GM12878 (cell line): Measurements from ENCODE around the gene EIF4H. TPM values are rescaled to one million over a fixed set of nuclear protein-coding genes. Genes with fewer than 3 reads are reported as not detected.

Experiments
- ATAC-seq: fragments of 200-7000 bp; cut with Tn5 transposase; 3 replicates; pipeline ENCODE4 v1.9.1; 2020; ENCODE audit warnings: mild to moderate bottlenecking, moderate library complexity
- BruUV-seq: library from RNA; stranded (reverse); fragments of 400-500 nt; replicated peaks from 2 replicates; lab custom pipeline; 2021; lab: Mats Ljungman, UMichigan
- CTCF ChIA-PET: fragments of 300-600 bp; sonication (Branson Sonifier 250); formaldehyde crosslinking; extraction: SDS; loops from one replicate; lab custom pipeline; 2021; ENCODE audit warnings: inconsistent platforms; lab: Yijun Ruan, JAX
- POLR2A ChIA-PET: fragments of 350-600 bp; formaldehyde crosslinking; extraction: SDS; loops from one replicate; lab custom pipeline; 2021; ENCODE audit warnings: inconsistent platforms; lab: Charles Lee
- RAD21 ChIA-PET: fragments of 300-600 bp; sonication (Branson Sonifier 250); formaldehyde crosslinking; loops from one replicate; lab custom pipeline; 2023; ENCODE audit warnings: antibody characterized with exemption; ENCODE audit not compliant: unreplicated experiment; lab: Charles Lee
- SMC1A ChIA-PET: fragments of 300-600 bp; sonication (Branson Sonifier 250); formaldehyde crosslinking; loops from one replicate; lab custom pipeline; 2023; ENCODE audit not compliant: unreplicated experiment, uncharacterized antibody; lab: Charles Lee
- DNase-seq: peaks from one replicate; pipeline ENCODE4 v3.0.0-alpha.2; 2011; ENCODE audit warnings: low read depth, low spot score
- FAIRE-seq: peaks from 3 replicates; lab custom pipeline; 2011; peaks lifted over from hg19 to GRCh38; lab: Jason Lieb, UNC
- H2AFZ ChIP-seq: 2 replicates; pipeline ENCODE4 v1.6.0; 2011; ENCODE audit warnings: low read depth, low read length, control low read depth; ENCODE audit not compliant: control insufficient read depth
- H3K27ac ChIP-seq: 2 replicates; pipeline ENCODE4 v1.5.1; 2011; ENCODE audit warnings: control low read depth; ENCODE audit not compliant: control insufficient read depth, insufficient read depth
- H3K27me3 ChIP-seq, 2 experiments: replicated peaks in 1 of 2; 2 replicates each; pipeline versions ENCODE4 v1.6.0 to v1.6.1; 2011; ENCODE audit warnings: low read length in 1 of 2; ENCODE audit not compliant: control insufficient read depth in 2 of 2, insufficient read depth in 2 of 2
- H3K36me3 ChIP-seq, 2 experiments: 2 replicates each; pipeline ENCODE4 v1.5.1; 2011; ENCODE audit warnings: low read length in 1 of 2; ENCODE audit not compliant: control insufficient read depth in 2 of 2, insufficient read depth in 2 of 2
- H3K4me1 ChIP-seq: 2 replicates; pipeline ENCODE4 v1.6.1; 2011; ENCODE audit warnings: mild to moderate bottlenecking, low read length, moderate library complexity, mixed read lengths; ENCODE audit not compliant: control insufficient read depth, insufficient read depth
- H3K4me2 ChIP-seq: 2 replicates; pipeline ENCODE4 v1.6.0; 2011; ENCODE audit warnings: control low read depth; ENCODE audit not compliant: control insufficient read depth, insufficient read depth
- H3K4me3 ChIP-seq: fragments of 200-600 bp; sonication (generic); 2 replicates; pipeline ENCODE4 v1.5.1; 2016
- H3K79me2 ChIP-seq: 2 replicates; pipeline ENCODE4 v1.6.0; 2011; ENCODE audit warnings: low read length; ENCODE audit not compliant: control insufficient read depth, insufficient read depth
- H3K9ac ChIP-seq: 2 replicates; pipeline ENCODE4 v1.8.0; 2011; ENCODE audit warnings: low read length, control low read depth, mixed read lengths; ENCODE audit not compliant: control insufficient read depth, insufficient read depth
- H3K9me3 ChIP-seq: replicated peaks from 3 replicates; pipeline ENCODE4 v1.5.1; 2011; ENCODE audit warnings: mild to moderate bottlenecking, low read length; ENCODE audit not compliant: control insufficient read depth, insufficient read depth
- H4K20me1 ChIP-seq: 2 replicates; pipeline ENCODE4 v1.6.0; 2011; ENCODE audit not compliant: control insufficient read depth, insufficient read depth
- ATF7 ChIP-seq: fragments of 450-650 bp; IDR thresholded peaks from 2 replicates; pipeline ENCODE4 v1.6.1; 2016; ENCODE audit warnings: low read depth, mild to moderate bottlenecking
- BACH1 ChIP-seq: fragments of 450-650 bp; IDR thresholded peaks from 2 replicates; pipeline ENCODE4 v1.6.1; 2017; ENCODE audit warnings: mild to moderate bottlenecking, borderline replicate concordance
- BRCA1 ChIP-seq: IDR thresholded peaks from 2 replicates; pipeline ENCODE4 v1.6.1; 2011; ENCODE audit warnings: low read depth, low read length, improper control_type of control experiment
- CEBPB ChIP-seq, 2 experiments: fragments of 150-350 bp in 1 of 2; IDR thresholded peaks; 2 replicates each; pipeline ENCODE4 v1.6.1; 2012 to 2014; ENCODE audit warnings: low read depth in 2 of 2, low read length in 2 of 2, borderline replicate concordance in 1 of 2, inconsistent platforms in 1 of 2
- CREB1 ChIP-seq: IDR thresholded peaks from 2 replicates; pipeline ENCODE4 v1.6.1; 2012; ENCODE audit warnings: low read depth, mild to moderate bottlenecking, inconsistent platforms
- E2F4 ChIP-seq: IDR thresholded peaks from 2 replicates; pipeline ENCODE4 v1.6.1; 2012; ENCODE audit warnings: low read depth, low read length, improper control_type of control experiment
- EZH2 ChIP-seq: IDR thresholded peaks from 2 replicates; pipeline ENCODE4 v1.6.1; 2012; ENCODE audit warnings: low read depth, mild to moderate bottlenecking, control low read depth, inconsistent platforms, low read length, borderline replicate concordance; ENCODE audit not compliant: control insufficient read depth
- HSF1 ChIP-seq: fragments of 150-350 bp; IDR thresholded peaks from 2 replicates; pipeline ENCODE4 v1.6.1; 2014; ENCODE audit warnings: mild to moderate bottlenecking, low read depth, low read length
- KAT2A ChIP-seq: conservative IDR thresholded peaks from 2 replicates; pipeline ENCODE4 v1.6.1; 2011; ENCODE audit warnings: low read depth, low read length; ENCODE audit not compliant: control insufficient read depth
- KLF5 ChIP-seq: fragments of 450-650 bp; IDR thresholded peaks from 2 replicates; pipeline ENCODE4 v1.6.1; 2014; ENCODE audit warnings: mild to moderate bottlenecking; ENCODE audit not compliant: partially characterized antibody
- MTA2 ChIP-seq: fragments of 450-650 bp; IDR thresholded peaks from 2 replicates; pipeline ENCODE4 v1.6.1; 2016; ENCODE audit warnings: low read depth, mild to moderate bottlenecking, moderate library complexity
- NFXL1 ChIP-seq: fragments of 450-650 bp; IDR thresholded peaks from 2 replicates; pipeline ENCODE4 v1.6.1; 2017; ENCODE audit warnings: antibody characterized with exemption, mild to moderate bottlenecking, borderline replicate concordance
- PAX8 ChIP-seq: fragments of 450-650 bp; IDR thresholded peaks from 2 replicates; pipeline ENCODE4 v1.6.1; 2017; ENCODE audit warnings: mild to moderate bottlenecking, moderate library complexity
- POLR2AphosphoS5 ChIP-seq: IDR thresholded peaks from 2 replicates; pipeline ENCODE4 v1.6.1; 2011; ENCODE audit warnings: mild to moderate bottlenecking, low read length, inconsistent platforms
- STAT3 ChIP-seq: IDR thresholded peaks from 2 replicates; pipeline ENCODE4 v1.6.1; 2011; ENCODE audit warnings: low read depth, low read length, improper control_type of control experiment
- TBL1XR1 ChIP-seq: IDR thresholded peaks from 2 replicates; pipeline ENCODE4 v1.6.1; 2012; ENCODE audit warnings: low read depth, low read length, improper control_type of control experiment
- TCF7 ChIP-seq: IDR thresholded peaks from 2 replicates; pipeline ENCODE4 v1.6.1; 2014; ENCODE audit warnings: antibody characterized with exemption, borderline replicate concordance
- ZNF384 ChIP-seq: IDR thresholded peaks from 2 replicates; pipeline ENCODE4 v1.6.1; 2012; ENCODE audit warnings: low read depth, mild to moderate bottlenecking, low read length, improper control_type of control experiment, borderline replicate concordance
- WGBS: methylation state at CpG from one replicate; pipeline ENCODE4 v1.1.6; 2016; ENCODE audit warnings: low lambda C conversion rate; ENCODE audit not compliant: insufficient replicate concordance, insufficient coverage; ENCODE audit errors: missing lambda C conversion rate; 5-methylcytosine and 5-hydroxymethylcytosine counted together
- in situ Hi-C: fragments of 300-500 bp; cut with MboI; formaldehyde crosslinking; loops from 9 replicates; pipeline ENCODE4 v1.14.3; 2018; ENCODE audit warnings: mixed read lengths
- intact Hi-C: fragments of 100-400 bp; cut with micrococcal nuclease; formaldehyde crosslinking; loops from one replicate; pipeline ENCODE4 v1.14.2; 2022; ENCODE audit not compliant: unreplicated experiment
- polyA plus RNA-seq, 11 experiments: library from polyadenylated mRNA; depleted of rRNA in 4 of 11; unstranded in 6 of 11; stranded (reverse) in 5 of 11; fragments of >200 nt; fragmentation: Nextera tagmentation in 4 of 11; fragmentation: Illumina TruSeq in 1 of 11; extraction: Ambion mirVana in 4 of 11; extraction: Trizol in 1 of 11; gene quantifications; 1 replicate in 1 of 11; 2 replicates in 10 of 11; pipeline versions ENCODE4 v1.2.1 to v1.2.3, GENCODE V29; 2011 to 2016; ENCODE audit warnings: inconsistent platforms in 2 of 11, missing spikeins in 2 of 11, low read depth in 1 of 11
- total RNA-seq, 4 experiments: library from RNA; depleted of rRNA in 3 of 4; stranded (reverse); fragments of >200 nt in 3 of 4; fragmentation: Illumina TruSeq in 1 of 4; extraction: Trizol in 1 of 4; gene quantifications; 2 replicates each; pipeline versions ENCODE4 v1.2.1 to v1.2.3, GENCODE V29; 2013 to 2021

EIF4H gene
- total and polyA plus RNA-seq, 10 of the 15 experiments (the other 5 are each of a cell fraction or from before 2014, with no cell fraction given): 9.9 to 443 (median 258) TPM

- ChIA-PET SMC1A (interaction anchor here (0.9 to 6.3 kb wide), 9 partner anchors 11 to 223 kb away, joined by 4 to 30 read pairs (median 4); no protein-coding TSS in a partner anchor), POLR2A (interaction anchor here (0.6 to 1.5 kb wide), 6 partner anchors 11 to 193 kb away, joined by 3 to 8 read pairs (median 4); no protein-coding TSS in a partner anchor), CTCF (interaction anchor here (0.8 to 3.4 kb wide), 8 partner anchors 8 to 227 kb away, joined by 3 to 21 read pairs (median 4); no protein-coding TSS in a partner anchor), RAD21 (interaction anchor here (1.0 to 3.0 kb wide), 6 partner anchors 11 to 222 kb away, joined by 3 to 10 read pairs (median 4); no protein-coding TSS in a partner anchor)
- in situ Hi-C loops (loop anchor here (10.0 kb wide), 1 partner anchor 94 kb away; the partner anchor contains the start of gene LIMK1), intact Hi-C loops (no loop called here)
- no peak for FAIRE-seq
- Histone ChIP-seq H2AFZ (no peak overlapping the region), H3K9me3 (no peaks in the 10 kb centered on the region), H3K27ac (no peak overlapping the region), H4K20me1 (peaks cover 10% of the 10 kb centered on the region), H3K4me3 (peak overlapping the region; percentile 98; the same call in 1 of the 2 replicates), H3K4me1 (peaks cover 6% of the 10 kb centered on the region), H3K27me3 (no peaks in the 10 kb centered on the region), H3K36me3 (peaks cover 1 to 13% of the 10 kb centered on the region in 2 experiments; a peak in 3 of 4 replicates), H3K4me2 (peak overlapping the region; percentile 17), H3K9ac (no peak overlapping the region), H3K79me2 (peaks cover 99% of the 10 kb centered on the region)
- no peak for TF ChIP-seq TCF7
- no peak for TF ChIP-seq KLF5
- no peak for TF ChIP-seq TBL1XR1
- no peak for TF ChIP-seq MTA2
- TF ChIP-seq ZNF384: no peak
- peak; percentile 43; the same call in 1 of the 2 replicates for TF ChIP-seq CREB1
- TF ChIP-seq CEBPB (IDR thresholded peaks at IDR 0.05; ENCODE audit: borderline replicate concordance in 1 of 2, low read depth in 2 of 2, low read length in 2 of 2): peak in 1 of 2 experiments; percentile 49; a peak in 1 of 4 replicates
- no peak for TF ChIP-seq PAX8
- no peak for TF ChIP-seq EZH2
- TF ChIP-seq BACH1: 0 out of 2 replicates have a peak, but pooled peaks have one; percentile 24
- TF ChIP-seq STAT3: no peak
- no peak for TF ChIP-seq E2F4
- 0 out of 2 replicates have a peak, but pooled peaks have one; percentile 33 for TF ChIP-seq ATF7
- no peak for TF ChIP-seq BRCA1
- TF ChIP-seq POLR2AphosphoS5: no peak
- TF ChIP-seq NFXL1: no peak
- no peak for TF ChIP-seq KAT2A
- TF ChIP-seq HSF1: no peak
- DNase-seq: no peak
- peak; percentile 28 for ATAC-seq
- no TSS peak for BruUV-seq
- WGBS: 13% methylated on average over 9 of the region's 9 CpGs
Measured at GRCh38 chr7:74178632-74179031, 4.5 kb downstream of the EIF4H start.
